GM21825 (cell line): Measurements from ENCODE around the gene ACAN.
A peak's percentile ranks its signal among the peaks of the same experiment; 100 is the strongest.

Source experiments
- ATAC-seq: cut with Tn5 transposase; IDR thresholded peaks from one replicate; pipeline ENCODE4 v1.9.1; 2021; ENCODE audit warnings: mild to moderate bottlenecking, moderate library complexity; ENCODE audit not compliant: unreplicated experiment

Gene ACAN

DNA sequence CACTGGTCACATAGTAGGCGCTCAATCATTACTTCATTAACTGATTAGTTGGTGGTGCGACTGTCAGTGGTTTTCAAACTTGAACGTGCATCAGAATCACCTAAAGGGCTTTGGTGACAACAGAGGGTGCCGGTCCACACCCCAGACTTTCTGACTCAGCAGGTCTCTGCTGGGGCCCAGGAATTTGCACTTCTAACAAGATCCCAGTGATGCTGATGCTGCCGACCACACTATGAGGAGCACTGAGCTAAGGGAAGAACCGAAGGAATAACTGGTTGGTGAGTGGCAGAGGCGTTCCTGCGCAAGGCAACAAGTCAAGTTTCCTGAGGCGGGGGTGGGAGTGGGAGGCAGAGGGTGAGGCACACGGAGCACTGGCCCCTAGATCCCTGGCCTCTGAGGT lies 73.3 kb downstream of the ACAN start:
- ATAC-seq, result no peak

DNA sequence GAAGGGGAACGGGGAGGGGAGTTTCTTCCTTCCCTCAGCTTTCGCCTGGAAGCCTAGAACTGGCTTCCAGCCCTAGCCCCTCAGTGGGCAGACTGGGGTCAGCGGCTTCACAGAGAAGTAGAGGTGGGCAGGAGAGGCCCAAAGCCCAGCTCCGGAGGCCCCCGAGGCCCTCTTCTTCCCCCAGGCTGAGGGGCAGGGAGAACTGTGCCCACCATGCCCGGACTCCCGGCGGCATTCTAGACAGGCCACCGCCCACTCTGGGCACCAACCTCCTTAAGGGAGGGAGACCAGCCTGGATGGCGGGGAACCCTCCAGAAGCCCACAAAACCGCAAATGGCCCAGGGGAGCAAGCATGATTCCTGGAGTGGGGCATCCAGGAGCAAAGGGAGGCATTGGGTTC lies 74.2 kb downstream of the ACAN start:
- ATAC-seq, result no peak

DNA sequence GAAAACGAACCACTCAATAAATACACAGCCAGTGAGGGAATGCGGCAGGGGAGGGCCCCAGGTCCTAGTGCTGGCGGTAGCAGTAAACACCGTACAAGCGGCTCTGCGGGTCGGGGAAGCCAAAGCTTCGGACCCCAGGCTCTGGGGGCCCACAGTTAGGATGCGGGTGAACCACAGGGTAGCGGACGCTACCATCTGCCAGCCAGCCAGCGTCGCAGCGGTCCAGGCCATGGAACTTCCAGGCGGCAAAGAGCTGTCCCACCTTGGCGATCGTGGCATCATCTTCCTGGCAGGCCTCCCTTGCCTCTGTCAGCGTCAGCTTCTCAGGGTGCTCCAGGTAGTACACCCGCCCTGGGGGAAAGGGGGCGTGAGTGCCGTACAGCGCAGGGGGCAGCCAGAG lies 74.7 kb downstream of the ACAN start:
- no peak for ATAC-seq

DNA sequence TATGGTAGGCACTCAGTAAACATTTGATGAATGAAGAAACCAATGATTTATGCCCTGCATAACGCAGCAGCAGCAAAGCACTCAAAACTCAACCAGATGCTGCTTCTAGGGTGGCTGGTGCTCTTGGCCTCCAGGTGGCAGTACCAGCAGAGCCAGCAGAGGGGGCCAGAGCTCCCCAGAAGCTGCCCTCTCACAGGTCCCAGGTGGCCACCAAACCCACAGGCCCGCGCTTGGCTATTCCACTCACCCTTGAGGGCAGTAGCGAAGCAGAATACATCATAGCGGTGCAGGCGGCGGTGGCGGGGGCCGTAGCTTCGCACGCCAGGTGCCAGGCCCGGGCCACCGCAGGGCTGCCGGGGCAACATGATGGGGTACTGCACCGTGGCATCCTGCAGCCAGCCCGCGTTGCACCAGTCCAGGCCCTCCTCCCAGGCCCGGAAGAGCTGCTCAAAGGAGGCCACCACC lies 75.5 kb downstream of the ACAN start:
- peak; percentile 55 for ATAC-seq

DNA sequence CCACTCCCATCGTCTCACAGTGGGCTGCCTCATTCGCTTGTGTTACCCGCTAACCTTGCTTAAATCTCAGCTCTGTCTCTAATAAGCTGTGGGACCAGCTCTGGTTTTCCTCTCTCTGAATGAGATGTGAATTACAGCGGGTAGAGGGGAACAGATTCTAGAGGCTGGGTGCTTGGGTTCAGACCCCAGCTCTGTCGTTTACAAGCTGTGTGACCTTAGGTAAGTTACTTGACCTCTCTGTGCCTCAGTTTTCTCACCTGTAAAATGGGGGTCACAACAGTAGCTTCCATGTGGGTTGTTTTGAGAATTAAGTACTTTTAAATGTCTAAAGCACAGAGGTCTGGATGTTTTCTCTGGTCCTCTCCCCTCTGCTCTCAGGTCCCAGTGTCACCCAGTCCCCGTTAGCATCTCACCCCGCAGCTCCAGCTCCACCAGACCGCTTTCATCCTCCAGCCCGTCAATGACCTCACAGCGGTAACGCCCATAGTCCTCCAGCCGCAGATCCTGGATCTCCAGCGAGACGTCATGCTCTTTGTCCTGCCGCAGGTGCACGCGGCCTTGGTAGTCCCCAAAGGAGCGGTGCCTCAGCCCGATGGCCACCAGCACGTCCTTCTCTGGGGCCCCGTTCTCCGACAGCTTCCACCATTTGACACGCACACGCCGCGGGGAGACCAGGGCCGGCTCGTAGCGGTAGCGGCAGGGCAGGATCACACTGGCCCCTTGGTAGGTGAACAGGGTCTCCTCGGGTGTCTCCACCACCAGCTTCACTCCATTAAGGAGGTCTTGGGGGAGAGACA lies 77.9 kb downstream of the ACAN start:
- ATAC-seq, result no peak

DNA sequence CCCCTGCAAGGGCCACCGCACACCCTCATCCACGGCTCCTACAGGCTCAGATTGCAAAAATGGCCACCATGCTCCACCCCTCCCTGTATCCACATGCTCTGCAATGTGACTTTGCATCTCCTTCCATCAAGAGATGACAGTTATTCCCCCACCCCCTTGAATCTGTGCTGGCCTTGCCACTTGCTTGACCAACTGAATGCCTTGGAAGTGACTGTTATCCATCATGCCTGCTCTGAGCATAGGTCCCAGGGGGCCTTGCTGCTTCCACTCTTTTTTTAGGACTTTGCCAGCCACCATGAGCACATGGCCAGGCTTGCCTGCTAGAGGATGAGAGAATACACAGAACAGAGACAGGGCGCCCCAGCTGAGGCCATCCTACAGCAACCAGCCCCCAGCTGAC lies 78.5 kb downstream of the ACAN start:
- ATAC-seq, result no peak

DNA sequence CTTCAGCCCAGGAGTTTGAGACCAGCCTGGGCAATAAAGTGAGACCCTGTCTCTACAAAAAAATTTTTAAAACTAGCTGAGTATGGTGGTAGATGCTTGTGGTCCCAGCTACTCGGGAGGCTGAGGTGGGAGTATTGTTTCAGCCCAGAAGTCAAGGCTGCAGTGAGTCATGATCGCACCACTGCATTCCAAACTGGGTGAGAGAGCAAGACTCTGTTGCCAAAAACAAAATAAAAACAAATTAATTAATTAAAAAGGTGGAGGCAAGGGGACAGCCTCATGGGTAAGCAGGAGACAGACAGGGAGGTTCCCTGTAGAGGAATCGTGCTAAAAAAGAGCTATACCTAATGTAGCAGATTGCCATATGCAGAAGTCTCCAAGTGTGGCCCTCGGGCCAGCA lies 79.5 kb downstream of the ACAN start:
- ATAC-seq, result no peak

DNA sequence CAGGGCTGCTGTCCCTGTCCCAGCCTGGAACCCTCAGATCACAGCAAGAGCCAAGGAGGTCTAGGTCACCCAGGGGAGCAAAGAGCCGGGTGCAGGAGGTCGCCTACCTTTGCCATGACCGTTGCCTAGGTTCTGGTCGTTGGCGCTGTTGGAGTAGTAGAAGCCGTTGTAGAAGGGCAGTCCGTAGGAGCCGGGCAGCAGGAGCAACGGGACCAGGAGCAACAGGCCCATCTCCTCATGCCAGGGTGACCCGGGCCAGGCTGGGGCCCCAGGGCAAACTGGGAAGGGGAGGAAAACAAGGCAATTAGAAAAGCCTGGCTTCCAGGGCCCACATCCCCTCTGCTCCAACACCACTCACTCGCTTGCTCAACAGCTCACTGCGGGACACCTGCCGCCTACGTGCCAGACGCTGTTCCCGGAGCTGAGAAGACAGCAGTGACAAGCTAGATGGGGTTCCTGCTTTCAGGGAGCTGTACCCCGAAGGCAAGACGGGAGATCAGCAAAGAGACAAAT lies 83.9 kb downstream of the ACAN start:
- ATAC-seq, result no peak

DNA sequence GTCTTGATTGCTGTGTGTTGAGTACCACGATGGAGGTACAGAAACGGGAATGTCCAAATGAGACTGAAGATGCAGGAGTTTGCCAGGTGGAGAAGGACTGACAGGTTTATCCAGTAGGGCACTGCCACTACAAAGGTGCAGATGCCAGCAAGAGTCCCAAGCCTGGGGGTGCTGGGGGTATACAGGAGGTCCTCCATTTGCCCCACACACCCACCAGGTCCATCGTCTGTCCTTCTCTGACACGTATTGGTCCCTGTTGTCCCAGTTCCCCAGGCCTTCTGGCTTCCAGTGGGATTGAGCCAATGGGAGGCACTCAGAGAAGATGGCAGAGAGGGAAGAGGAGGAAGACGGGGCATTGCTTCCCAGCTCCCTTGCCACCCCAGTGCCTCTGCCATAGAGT lies 85.5 kb downstream of the ACAN start:
- no peak for ATAC-seq

DNA sequence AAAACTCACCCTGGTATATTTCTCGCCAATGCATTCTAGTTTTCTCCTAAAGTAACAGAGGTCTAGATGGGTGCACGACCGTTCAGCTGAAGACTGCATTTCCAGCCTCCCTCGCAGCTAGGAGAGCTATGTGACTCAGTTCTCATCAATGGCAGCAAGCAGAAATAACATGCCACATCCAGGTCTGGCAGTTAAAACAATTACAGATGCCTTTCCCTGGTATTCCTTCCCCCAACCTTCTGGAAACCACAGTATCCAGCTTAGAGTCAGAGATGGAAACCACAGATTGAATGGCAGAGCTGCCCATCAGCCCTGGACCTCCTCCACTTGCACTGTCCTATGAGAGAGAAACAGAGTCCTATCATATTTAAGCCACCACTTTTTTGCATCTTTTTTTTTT lies 87.3 kb downstream of the ACAN start:
- ATAC-seq, result no peak

DNA sequence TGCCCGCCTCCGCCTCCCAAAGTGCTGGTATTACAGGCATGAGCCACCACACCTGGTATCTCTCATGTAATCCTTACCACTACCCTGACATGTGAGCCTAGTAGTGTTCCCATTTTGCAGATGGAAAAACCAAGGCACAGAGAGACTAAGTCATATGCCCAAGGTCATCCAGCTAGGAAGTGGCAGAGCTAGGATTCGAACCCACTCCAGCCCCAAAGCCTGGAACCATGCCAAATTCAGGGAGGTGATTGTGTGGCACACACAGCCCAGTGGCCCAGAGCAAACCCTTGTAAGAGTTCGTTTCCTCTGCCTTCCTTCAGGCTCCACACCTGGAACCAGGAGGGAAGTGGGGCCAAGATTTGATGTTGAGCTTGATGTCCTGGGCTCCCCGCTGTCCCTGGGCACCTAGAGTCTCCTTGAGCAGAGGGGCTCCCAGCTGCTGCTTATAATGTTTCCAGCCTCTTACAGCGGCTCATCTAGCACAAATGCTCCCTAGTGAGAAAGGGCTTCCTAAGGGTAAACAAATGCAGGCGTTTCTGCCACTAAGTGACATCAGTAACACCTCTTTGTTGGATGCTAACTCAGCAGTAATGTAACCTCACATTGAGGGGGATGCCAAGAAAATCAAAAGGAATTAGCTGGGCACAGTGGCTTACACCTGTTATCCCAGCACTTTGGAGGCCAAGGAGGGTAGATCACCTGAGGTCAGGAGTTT lies 88.5 kb downstream of the ACAN start:
- no peak for ATAC-seq

DNA sequence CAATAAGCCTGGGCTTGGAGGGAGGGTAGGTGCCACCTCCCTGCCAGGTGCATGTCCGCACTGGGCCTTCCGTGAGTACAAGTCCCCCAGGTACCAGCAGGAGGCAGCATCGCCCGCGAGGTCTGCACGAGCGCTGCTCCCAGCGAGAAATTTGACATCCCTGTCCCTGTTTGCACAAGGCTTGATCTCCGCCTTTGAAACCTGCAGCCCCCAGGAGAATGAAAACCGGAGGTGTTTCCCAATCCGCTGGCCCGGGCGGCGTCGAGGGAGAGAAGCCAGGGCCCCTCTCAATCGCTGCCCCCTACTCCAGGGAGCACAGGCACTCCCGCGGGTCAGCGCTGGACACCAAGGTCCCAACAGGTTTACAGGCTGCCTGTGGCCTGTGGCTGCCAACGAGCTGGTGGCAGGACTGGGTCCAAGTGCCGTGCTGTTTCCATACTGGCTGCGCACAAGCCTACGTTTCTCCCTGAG lies 91.1 kb downstream of the ACAN start:
- ATAC-seq, result no peak

DNA sequence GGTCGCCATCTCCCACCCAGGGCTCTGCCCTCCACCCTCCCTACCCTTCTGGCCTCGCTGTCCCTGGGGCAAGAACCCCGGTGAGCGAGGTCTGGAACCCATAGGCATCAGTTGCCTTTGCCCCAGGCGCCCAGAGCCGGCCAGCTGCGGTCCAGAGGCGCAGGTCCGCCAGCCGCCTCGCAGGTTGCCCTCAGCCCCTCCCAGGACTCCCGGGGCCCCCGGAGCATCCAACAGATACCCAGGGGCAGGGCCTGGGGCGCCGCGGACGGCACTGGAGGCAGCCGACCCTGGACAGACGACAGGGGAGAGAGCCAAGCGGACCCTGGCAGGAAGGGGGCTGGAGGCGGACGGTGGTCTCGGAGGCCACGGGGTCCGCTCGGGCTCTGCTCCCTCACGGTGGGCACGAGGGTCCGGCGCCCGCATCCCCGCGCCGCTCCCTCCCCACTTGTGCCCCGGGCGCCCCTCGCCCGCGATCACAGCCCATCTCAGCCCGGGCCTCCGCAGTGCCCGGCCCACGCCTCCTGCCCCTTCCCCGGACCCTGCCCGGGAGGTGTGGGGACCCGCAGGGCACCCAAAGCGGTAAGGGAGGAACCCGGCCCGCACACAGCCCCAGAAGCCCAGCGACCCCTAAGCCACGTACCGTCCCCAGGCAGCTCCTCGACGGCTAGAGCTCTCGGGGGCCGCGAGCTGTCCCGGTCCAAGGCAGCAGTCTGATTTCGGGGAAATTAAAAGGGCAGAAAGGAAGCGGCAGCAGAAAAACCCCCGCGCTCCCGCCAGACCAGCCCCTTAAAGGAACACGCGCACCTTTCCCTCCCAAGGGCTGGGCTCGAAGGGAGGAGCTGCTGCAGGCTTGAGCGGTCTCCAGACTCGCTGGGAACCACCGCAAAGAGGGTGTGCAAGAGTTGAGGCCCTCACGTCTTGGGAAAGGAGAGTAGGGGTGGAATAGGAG lies 91.9 kb downstream of the ACAN start, which contains the start of gene HAPLN3:
Gene HAPLN3 (minus strand): TSS at position 726 of the 949 bp plus-strand sequence. CDS start 8,246 bp downstream, outside the sequence.
- ATAC-seq, result no peak

DNA sequence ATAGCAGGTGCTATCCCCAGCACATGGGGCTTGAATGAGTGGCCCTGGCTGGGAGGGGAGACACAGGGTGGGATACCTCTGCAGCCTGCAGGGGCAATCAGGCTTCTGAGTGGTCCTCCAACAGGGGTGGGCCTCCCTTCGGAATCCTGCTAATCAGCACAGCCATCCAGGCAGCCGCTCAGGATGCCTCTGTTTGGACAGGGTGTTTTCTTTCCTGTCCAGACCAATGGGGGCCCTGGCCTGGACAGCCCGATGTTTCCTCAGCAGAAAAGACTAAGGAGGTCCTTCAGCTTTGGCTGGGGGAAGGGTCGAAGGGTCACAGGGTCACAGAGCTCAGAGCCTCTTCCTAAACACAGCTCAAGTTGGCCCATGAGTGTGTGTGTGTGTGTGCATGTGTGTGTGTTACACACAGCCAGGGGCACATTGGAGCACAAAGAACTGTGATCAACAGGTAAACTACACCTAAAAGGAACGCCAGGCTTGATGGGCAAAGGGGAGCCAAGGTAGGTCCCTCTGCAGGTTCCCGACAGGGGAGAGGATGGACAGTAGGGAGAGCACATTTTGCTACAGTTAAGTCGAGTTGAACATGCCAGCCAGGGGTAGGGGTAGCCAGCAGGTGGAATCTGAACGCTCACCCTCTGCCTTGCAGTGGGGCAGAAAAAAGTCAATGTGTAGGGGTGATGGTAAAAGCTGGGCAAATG lies 93.2 kb downstream of the ACAN start:
- ATAC-seq, result no peak

DNA sequence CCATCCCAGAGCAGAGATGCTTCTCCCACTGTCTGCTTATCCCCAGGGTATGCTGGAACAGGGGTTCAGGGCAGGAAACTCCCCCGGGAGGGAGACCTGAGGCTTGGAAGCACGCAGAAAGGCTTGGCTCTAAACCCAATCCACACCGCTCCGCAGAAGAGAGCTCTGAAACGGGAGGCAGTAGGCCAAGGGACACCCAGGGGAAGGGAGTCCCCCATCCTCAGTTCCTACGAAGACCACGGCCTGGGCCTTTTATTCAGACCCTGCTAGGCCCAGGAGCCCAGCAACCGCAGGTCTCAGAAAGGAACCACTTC lies 93.9 kb downstream of the ACAN start:
- no peak for ATAC-seq

DNA sequence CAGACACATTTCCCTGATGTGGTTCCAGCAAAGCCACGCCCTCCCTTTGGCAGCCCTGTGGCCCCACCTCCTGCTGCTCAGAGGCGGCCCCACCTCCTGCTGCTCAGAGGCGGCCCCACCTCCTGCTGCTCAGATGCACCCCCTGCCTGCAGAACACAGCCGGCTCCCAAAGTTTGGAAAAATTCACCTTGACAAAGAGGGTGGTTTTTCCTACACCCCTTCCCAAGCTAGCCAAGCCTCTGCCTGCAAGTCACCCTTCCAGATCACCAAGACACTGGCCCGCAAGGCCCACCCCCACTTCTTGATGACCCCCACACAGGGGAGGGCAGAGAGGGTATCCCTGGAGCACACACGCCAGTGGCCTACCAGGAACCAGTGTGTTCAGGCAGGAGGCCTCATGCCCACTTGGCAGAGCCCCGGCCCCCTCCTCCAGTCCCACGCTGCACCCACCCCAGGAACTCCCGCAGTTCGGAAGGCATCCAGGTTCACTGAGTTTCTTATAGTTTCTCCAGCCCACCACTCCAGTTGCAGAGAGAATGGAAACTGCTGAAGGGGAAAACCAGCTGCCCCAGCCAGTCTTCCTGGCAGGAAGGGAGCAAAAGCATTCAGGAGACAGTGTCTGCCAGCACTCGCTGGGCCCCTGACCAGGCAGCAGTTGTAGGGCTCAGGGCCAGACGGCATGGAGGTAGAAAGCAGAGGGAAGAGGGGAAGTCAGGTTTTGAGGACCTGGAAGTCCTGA lies 94.4 kb downstream of the ACAN start:
- ATAC-seq, result peak; percentile 44

DNA sequence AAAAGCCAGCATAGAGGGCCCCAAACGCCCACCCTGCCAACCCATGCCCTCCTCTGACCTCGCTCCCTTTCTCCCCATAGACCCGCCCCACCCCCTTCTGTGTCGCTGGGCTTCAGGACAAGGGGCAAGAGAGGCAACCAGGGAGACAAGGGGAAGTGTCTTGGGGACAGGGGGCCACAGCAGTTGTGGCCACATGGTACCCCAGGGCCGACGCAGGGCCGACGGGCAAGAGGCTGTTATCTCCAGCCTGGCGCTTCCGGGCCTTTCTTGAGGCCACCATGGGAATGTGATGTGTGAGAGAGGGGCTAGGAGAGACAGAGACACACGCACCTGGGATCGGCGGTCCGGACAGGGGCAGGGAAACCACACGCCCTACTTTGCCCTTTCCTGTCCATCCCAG lies 95.5 kb downstream of the ACAN start:
- no peak for ATAC-seq

DNA sequence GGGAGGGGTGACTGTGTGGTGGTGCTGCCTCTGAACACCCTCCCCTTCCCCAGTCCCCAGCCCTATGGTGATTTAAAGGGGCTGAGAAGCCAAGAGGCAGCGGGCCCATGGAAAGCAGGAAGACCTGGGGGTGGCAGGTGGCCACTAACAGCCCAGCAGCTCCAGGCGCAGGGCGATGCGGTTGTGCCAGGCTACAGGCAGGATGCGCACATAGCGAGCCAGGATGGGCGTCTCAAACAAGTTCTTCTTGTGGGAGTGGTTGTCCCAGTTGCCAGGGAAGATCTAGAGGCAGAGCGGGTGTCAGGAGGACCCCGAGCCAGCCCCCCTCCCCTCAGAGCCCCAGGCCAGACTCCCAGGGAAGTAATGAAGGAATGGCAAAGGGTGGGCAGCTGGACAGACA lies 96.0 kb downstream of the ACAN start:
- ATAC-seq, result no peak

DNA sequence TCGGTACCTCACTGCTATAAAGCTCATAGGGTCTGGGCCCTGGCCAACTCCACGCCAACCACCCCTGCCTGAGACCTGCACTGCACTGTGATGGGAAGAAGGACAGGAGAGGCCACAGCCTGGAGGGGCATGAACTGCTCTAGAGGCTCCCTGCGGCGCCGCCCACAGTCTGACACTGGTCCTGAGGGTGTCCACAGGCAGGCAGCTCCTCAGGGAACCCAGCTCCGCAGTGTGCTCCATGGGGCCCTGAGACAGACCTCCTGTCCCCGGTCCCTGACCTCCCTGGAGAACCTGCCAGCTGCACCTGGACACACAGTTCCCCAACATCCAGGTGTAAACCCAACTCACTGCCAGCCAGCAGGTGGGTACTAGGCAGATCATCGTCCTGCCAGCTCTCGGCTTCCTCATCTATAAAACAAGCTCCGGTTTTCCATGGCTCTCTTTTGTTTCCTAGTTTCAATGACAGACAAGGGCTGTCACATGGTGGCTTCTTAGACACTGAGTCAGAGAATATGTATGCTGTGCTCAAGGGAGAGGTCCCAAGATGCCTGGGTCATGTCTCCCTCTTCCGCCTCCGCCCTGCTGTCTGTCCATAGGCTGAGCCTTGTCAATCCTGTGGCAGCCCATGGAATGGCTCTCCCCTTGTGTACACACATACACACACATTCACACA lies 97.2 kb downstream of the ACAN start:
- ATAC-seq, result no peak
